ENCODE data around the gene CCBE1. TPM values are rescaled to one million over a fixed set of nuclear protein-coding genes. Genes with fewer than 3 reads are reported as not detected.
"Not testable (repeated sequence)": the region's sequence is repeated elsewhere in the genome, so short reads cannot be mapped to it uniquely, and the experiment has no call there.

The CCBE1 gene
- total RNA-seq, 1 experiment from 2014 or later: not detected

- H3K27ac ChIP-seq: no peak overlapping the region
- no peak for DNase-seq
Measured at GRCh38 chr18:59721931-59722330, 24.7 kb upstream of the CCBE1 start.

GRCh38 chr18:59721211-59721610 lies 24.0 kb upstream of the CCBE1 start:
- H3K9me3 ChIP-seq (replicated peaks): no peaks in the 10 kb centered on the region
- no peak overlapping the region for H3K27ac ChIP-seq
- DNase-seq: no peak
- no peaks in the 10 kb centered on the region for H3K27me3 ChIP-seq
- no peaks in the 10 kb centered on the region for H3K36me3 ChIP-seq
- H3K4me1 ChIP-seq: 0 out of 2 replicates have a peak, but pooled peaks cover 3% of the 10 kb centered on the region
- no peak overlapping the region for H3K4me3 ChIP-seq

More at GRCh38 chr18:59721931-59722330, 24.7 kb upstream of the CCBE1 start:
- 0 out of 2 replicates have a peak, but pooled peaks cover 3% of the 10 kb centered on the region for H3K4me1 ChIP-seq
- no peak overlapping the region for H3K4me3 ChIP-seq
- H3K27me3 ChIP-seq: no peaks in the 10 kb centered on the region
- no peaks in the 10 kb centered on the region for H3K9me3 ChIP-seq (replicated peaks)
- H3K36me3 ChIP-seq: no peaks in the 10 kb centered on the region

GRCh38 chr18:59719544-59720181 lies 22.4 kb upstream of the CCBE1 start:
- Histone ChIP-seq H3K4me1 (0 out of 2 replicates have a peak, but pooled peaks cover 3% of the 10 kb centered on the region), H3K36me3 (no peaks in the 10 kb centered on the region), H3K27me3 (no peaks in the 10 kb centered on the region), H3K27ac (no peak overlapping the region), H3K4me3 (no peak overlapping the region), H3K9me3 (replicated peaks) (no peaks in the 10 kb centered on the region)
- no peak for DNase-seq

GRCh38 chr18:59718464-59719157 lies 21.4 kb upstream of the CCBE1 start:
- no peak for DNase-seq
- Histone ChIP-seq H3K9me3 (replicated peaks) (no peaks in the 10 kb centered on the region), H3K4me3 (no peak overlapping the region), H3K27ac (peak overlapping the region; percentile 29), H3K27me3 (no peaks in the 10 kb centered on the region), H3K36me3 (no peaks in the 10 kb centered on the region), H3K4me1 (0 out of 2 replicates have a peak, but pooled peaks cover 3% of the 10 kb centered on the region)

GRCh38 chr18:59718108-59718463 lies 20.9 kb upstream of the CCBE1 start:
- H3K4me1 ChIP-seq: 0 out of 2 replicates have a peak, but pooled peaks cover 3% of the 10 kb centered on the region
- DNase-seq: peak; percentile 21 to 23

GRCh38 chr18:59717291-59717690 lies 20.1 kb upstream of the CCBE1 start:
- Histone ChIP-seq H3K36me3 (no peaks in the 10 kb centered on the region), H3K27ac (no peak overlapping the region), H3K9me3 (replicated peaks) (no peaks in the 10 kb centered on the region), H3K4me3 (no peak overlapping the region), H3K27me3 (no peaks in the 10 kb centered on the region), H3K4me1 (0 out of 2 replicates have a peak, but pooled peaks cover 3% of the 10 kb centered on the region)
- DNase-seq: no peak

More at GRCh38 chr18:59718108-59718463, 20.9 kb upstream of the CCBE1 start:
- Histone ChIP-seq H3K36me3 (no peaks in the 10 kb centered on the region), H3K27me3 (no peaks in the 10 kb centered on the region), H3K9me3 (replicated peaks) (no peaks in the 10 kb centered on the region), H3K4me3 (no peak overlapping the region), H3K27ac (peak overlapping the region; percentile 29; the same call in 1 of the 2 replicates)

- H3K27ac ChIP-seq: no peak overlapping the region
- no peak overlapping the region for H3K4me3 ChIP-seq
- DNase-seq: no peak
- H3K27me3 ChIP-seq: no peaks in the 10 kb centered on the region
- H3K4me1 ChIP-seq: 0 out of 2 replicates have a peak, but pooled peaks cover 3% of the 10 kb centered on the region
- H3K9me3 ChIP-seq (replicated peaks): no peaks in the 10 kb centered on the region
- H3K36me3 ChIP-seq: no peaks in the 10 kb centered on the region
Measured at GRCh38 chr18:59715966-59716369, 18.7 kb upstream of the CCBE1 start.

- Histone ChIP-seq H3K36me3 (no peaks in the 10 kb centered on the region), H3K4me3 (no peak overlapping the region), H3K27ac (no peak overlapping the region), H3K27me3 (no peaks in the 10 kb centered on the region), H3K9me3 (replicated peaks) (no peaks in the 10 kb centered on the region), H3K4me1 (0 out of 2 replicates have a peak, but pooled peaks cover 3% of the 10 kb centered on the region)
- DNase-seq: no peak
Measured at GRCh38 chr18:59715445-59715844, 18.2 kb upstream of the CCBE1 start.

GRCh38 chr18:59714096-59714495 lies 16.9 kb upstream of the CCBE1 start:
- H3K9me3 ChIP-seq (replicated peaks); H3K4me3 ChIP-seq; H3K27ac ChIP-seq; DNase-seq; H3K36me3 ChIP-seq; H3K4me1 ChIP-seq; H3K27me3 ChIP-seq: not testable (repeated sequence)

GRCh38 chr18:59712311-59712710 lies 15.1 kb upstream of the CCBE1 start:
- Histone ChIP-seq H3K27me3 (no peaks in the 10 kb centered on the region), H3K9me3 (replicated peaks) (no peaks in the 10 kb centered on the region), H3K4me3 (no peak overlapping the region), H3K4me1 (no peaks in the 10 kb centered on the region), H3K27ac (no peak overlapping the region), H3K36me3 (no peaks in the 10 kb centered on the region)
- DNase-seq: no peak

GRCh38 chr18:59708988-59709387 lies 11.8 kb upstream of the CCBE1 start:
- Histone ChIP-seq H3K27ac (no peak overlapping the region), H3K4me3 (no peak overlapping the region), H3K27me3 (no peaks in the 10 kb centered on the region), H3K4me1 (no peaks in the 10 kb centered on the region), H3K36me3 (no peaks in the 10 kb centered on the region), H3K9me3 (replicated peaks) (no peaks in the 10 kb centered on the region)
- no peak for DNase-seq

GRCh38 chr18:59707306-59707705 lies 10.1 kb upstream of the CCBE1 start:
- Histone ChIP-seq H3K27ac (no peak overlapping the region), H3K9me3 (replicated peaks) (no peaks in the 10 kb centered on the region)
- no peak for DNase-seq

GRCh38 chr18:59706499-59706898 lies 9.3 kb upstream of the CCBE1 start:
- Histone ChIP-seq H3K4me3 (no peak overlapping the region), H3K27me3 (no peaks in the 10 kb centered on the region)
- no peak for DNase-seq

More at GRCh38 chr18:59707306-59707705, 10.1 kb upstream of the CCBE1 start:
- no peaks in the 10 kb centered on the region for H3K36me3 ChIP-seq
- H3K4me3 ChIP-seq: no peak overlapping the region
- H3K27me3 ChIP-seq: no peaks in the 10 kb centered on the region
- no peaks in the 10 kb centered on the region for H3K4me1 ChIP-seq

GRCh38 chr18:59705145-59705544 lies 7.9 kb upstream of the CCBE1 start:
- no peak for DNase-seq
- Histone ChIP-seq H3K4me1 (no peaks in the 10 kb centered on the region), H3K4me3 (no peak overlapping the region), H3K27ac (no peak overlapping the region), H3K9me3 (replicated peaks) (no peaks in the 10 kb centered on the region), H3K27me3 (no peaks in the 10 kb centered on the region), H3K36me3 (no peaks in the 10 kb centered on the region)

More at GRCh38 chr18:59706499-59706898, 9.3 kb upstream of the CCBE1 start:
- H3K4me1 ChIP-seq: no peaks in the 10 kb centered on the region
- no peaks in the 10 kb centered on the region for H3K9me3 ChIP-seq (replicated peaks)
- no peaks in the 10 kb centered on the region for H3K36me3 ChIP-seq
- H3K27ac ChIP-seq: no peak overlapping the region

- no peaks in the 10 kb centered on the region for H3K36me3 ChIP-seq
- H3K27ac ChIP-seq: no peak overlapping the region
- no peaks in the 10 kb centered on the region for H3K9me3 ChIP-seq (replicated peaks)
- no peak for DNase-seq
- H3K27me3 ChIP-seq: no peaks in the 10 kb centered on the region
- no peaks in the 10 kb centered on the region for H3K4me1 ChIP-seq
- H3K4me3 ChIP-seq: no peak overlapping the region
Measured at GRCh38 chr18:59704146-59704545, 6.9 kb upstream of the CCBE1 start.
